Stimulated activated CD4-positive, alpha-beta T cell treated with anti-CD3 and anti-CD28 coated beads, Interleukin-1b, Interleukin-23, amount 100 ng/mL, for 24 hours (primary cell): ENCODE measurements around the gene ADAMTSL4.

Experiments
- DNase-seq, 4 experiments: peaks; one replicate each; pipeline ENCODE4 v3.0.0-alpha.2; 2020; ENCODE audit warnings: low read depth in 4 of 4, low spot score in 1 of 4

The ADAMTSL4 gene

DNA sequence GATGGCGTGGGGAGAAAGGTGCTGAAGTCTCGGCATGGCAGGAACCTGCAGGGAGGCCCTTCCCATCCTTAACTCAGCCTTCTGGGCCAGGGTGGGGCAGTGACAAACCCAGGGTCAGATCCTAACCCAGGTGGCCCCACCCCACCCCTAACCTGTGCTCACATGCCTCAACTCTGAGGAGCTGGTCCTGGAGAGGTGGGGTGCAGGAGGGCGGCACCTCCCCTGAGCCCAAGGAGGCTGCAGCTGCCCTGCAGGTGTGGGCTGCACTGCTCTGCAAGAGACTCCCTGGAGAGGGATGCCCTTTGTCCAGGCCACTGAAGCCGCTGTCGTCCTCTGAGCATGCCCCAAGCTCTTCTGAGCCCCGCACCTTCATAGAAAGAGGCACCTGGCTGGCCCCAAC lies 15.2 kb upstream of the ADAMTSL4 start:
- no peak for DNase-seq

DNA sequence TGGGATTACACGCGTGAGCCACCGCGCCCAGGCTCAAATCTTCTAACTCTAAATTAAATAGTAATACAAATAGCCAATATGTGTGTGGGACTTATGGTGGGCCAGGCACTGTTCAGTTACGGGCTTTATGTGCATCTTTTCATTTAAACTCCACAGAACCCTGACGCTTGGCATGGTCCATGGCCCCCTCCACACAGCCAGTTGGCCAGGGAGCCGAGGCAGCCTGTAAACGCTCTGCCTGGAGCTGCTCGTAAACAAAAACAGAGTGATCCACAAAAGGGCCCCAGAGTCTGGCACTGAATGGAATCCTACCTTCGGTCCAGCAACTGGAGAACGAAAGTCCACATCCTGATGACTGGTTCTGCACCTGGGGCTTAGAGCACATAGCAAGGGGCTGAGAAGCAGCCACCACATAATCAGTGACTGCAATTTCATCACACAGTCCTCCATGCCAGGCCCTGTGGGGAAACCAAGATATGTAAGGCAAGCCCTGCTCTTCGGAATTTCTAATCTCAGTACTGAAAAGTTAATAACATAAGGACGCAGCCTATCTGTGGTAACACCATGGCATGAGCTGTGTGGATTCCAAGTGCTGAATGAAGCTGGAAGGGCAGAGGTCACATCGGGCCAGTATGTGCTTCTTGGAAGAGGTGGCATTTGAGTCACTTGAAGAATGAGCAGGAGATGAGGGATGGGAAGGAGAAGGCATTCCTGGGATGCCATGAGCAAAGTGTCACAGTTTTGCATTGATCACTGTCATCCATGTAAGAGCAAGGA lies 13.5 kb upstream of the ADAMTSL4 start:
- DNase-seq, result no peak

DNA sequence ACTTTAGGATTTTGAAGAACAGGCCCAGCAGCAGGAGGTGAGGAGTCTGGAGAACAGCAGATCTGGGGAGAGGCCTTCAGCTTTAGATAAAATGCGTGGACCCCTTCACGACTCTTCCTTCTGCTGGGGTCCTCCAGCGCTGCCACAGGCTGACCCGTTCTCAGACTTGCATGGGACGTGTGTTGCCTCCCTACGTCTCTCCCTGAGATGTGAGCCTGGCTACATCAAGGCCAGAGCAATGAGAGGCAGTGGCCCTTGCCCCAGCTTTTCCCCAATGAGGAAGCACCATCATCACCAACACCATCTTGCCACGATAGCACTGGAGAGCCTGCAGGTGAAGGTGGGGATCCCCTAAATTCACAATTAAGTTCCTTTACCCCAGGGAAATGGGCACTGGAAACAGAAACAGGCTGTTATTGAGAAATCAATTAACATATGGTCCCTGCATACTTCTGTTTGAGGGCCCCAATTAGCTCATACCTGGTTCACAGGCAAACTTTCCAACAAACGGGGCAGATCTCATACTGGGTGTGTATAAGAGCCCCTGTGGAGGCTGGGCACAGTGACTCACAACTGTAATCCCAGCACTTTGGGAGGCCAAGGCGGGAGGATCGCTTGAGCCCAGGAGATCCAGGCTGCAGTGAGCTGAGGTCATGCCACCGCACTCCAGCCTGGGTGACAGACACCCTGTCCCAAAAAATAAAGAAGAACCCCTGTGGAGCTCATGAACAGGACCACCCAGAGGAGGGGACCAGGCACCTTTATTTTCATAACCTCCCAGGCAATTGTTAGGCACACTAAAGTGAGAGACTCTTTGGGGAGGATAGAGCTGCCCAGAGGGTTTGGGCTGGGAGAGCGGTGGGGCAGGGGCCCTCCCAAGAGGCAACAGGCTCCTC lies 12.1 kb upstream of the ADAMTSL4 start:
- DNase-seq, result no peak

DNA sequence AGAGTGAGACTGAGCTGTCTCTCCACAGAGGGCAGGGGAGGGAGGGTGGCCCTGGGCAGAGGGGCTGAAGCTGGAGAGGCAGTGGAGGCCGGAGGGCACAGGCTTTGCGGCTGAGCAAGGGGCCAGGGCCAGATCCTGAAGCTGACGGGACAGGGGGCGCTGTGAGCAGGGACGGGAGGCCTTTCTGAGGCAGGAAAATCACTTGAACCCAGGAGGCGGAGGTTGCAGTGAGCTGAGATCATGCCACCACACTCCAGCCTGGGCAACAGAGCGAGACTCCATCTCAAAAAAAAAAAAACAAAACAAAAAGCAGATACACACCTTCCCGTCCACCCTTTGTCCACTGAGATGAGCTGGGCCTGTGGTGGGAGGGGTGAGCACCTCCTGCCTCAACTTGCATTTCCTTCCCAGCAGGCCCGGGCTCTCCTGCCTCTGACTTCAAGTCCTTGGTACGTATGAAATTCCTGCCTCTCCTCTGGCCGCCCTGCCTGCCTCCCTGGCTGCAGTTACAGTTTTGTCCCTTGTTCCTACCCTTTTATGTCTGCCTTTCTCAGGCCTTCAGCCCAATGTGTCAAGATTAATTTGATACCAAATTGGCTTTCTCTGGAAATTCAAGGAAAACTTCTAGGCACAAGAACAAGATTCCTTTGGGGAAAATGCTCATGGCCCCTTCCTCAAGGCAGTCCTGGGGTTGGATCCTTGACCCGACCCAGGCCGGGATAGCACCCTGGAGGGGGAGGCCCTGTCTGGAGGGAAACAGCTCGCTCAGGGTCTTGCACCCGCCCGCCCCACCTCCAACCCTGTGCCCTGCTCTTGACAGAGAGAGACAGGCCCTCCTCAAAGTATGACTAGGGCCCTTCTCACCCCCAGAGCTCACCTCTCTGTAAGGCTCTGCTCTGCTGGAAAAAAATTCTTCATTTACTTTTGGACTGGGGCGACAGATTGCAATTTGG lies 11.2 kb upstream of the ADAMTSL4 start:
- DNase-seq, result no peak

DNA sequence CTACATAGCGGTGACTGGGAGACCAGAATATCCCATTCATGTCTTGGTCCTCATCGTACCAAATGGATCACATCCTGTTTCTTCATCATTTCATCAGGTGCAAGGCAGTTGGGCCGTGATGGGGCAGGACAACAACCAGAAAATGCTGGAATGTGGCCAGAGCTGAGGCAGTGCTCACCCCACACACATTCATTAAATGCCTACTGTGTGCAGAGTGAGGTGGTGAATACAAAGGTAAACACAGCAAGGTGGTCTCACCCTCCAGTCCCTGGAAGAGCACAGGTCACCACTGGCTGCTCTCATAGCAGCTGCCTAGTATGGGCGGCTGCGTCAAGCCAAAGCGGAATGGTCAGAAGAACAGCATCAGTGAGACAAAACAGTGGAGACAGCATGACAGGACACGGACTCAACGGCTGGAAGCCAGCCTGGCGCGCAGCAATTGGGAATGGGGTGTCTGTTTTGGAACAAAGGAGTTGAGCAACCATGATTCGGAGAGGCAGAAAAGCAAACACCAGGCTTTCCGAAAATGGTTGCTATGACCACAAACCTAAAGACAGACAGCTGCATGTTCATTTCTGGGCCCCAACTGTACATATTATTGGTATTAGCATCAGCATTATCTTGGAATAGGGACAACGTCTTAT lies 5.6 kb upstream of the ADAMTSL4 start:
- no peak for DNase-seq

DNA sequence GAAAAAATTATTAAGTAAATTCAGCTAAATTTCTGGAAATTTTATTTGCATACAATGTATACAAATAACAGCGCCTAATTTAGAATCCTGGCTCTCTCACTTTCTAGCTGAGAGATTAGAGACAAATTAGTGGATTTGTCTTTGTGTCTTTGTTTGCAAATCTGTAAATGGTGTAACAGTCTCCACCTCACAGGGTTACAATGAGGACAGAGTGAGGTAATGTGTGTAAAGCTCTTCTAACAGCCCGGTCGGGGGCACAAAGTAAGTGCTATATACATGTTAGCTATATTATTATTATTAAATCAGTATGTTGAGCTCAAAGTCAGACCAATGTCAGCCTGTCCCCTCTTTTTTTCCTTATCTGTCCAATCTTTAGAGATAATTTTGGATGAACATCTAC lies 5.0 kb upstream of the ADAMTSL4 start:
- no peak for DNase-seq

DNA sequence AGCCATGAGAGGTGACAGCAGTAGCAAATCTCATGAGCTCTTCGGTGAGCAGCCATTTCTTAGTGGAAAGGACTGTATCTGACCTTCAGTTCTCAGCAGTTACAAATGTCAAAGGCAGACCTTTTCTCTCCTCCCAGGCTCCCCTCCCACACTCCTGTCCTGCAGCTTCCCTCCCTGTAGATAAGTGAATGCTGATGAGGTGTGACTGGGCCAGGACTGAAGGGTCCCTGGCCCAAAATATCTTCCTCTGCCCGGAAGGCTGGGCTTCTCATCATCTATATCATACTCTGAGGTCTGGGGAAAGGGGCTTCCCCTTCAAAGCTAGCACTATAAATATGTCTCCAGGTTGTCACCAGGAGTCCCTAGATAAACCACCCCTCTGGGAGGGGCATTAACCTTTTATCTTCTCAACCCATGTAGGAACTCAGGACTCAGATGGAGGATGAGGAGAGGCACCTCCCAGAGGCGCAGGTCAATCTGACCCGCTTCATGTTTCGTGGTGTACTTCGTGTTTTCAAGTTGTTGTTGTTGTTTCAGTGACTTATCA lies 3.6 kb upstream of the ADAMTSL4 start:
- DNase-seq, result no peak

DNA sequence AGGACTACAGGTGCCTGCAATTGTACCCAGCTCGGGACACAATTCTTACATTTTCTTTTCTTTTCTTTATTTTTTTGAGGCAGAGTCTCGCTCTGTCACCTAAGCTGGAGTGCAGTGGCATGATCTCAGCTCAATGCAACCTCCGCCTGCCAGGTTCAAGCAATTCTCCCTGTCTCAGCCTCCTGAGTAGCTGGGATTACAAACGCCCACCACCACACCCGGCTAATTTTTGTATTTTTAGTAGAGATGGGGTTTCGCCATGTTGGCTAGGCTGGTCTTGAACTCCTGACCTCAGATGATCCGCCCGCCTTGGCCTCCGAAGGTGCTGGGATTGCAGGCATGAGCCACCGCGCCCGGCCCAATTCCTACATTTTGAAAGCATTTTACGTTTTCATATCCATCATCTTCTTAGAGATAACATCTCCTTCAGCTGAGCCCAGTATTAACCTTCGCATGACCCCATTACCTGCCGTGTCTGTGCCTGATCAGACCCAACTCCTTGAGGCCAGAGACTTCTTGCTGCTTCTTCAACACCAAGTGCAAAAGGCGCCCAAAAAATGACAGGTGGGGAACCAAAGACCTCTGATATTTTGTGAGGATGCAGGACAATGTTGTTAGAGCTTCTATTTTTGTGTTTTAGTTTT lies 2.8 kb upstream of the ADAMTSL4 start:
- DNase-seq, result no peak

DNA sequence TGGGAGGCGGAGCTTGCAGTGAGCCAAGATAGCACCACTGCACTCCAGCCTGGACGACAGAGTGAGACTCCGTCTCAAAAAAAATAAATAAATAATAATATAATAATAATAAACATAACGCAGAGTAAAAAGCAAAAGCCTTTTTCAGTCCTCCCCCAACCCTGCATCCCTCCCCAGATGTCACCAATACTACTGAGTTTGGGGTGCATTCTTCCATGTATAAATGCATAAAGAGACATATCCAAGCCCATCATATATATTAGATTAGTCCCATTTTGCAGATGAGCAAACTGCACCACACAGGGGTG lies 930 bp upstream of the ADAMTSL4 start:
- DNase-seq, result no peak

DNA sequence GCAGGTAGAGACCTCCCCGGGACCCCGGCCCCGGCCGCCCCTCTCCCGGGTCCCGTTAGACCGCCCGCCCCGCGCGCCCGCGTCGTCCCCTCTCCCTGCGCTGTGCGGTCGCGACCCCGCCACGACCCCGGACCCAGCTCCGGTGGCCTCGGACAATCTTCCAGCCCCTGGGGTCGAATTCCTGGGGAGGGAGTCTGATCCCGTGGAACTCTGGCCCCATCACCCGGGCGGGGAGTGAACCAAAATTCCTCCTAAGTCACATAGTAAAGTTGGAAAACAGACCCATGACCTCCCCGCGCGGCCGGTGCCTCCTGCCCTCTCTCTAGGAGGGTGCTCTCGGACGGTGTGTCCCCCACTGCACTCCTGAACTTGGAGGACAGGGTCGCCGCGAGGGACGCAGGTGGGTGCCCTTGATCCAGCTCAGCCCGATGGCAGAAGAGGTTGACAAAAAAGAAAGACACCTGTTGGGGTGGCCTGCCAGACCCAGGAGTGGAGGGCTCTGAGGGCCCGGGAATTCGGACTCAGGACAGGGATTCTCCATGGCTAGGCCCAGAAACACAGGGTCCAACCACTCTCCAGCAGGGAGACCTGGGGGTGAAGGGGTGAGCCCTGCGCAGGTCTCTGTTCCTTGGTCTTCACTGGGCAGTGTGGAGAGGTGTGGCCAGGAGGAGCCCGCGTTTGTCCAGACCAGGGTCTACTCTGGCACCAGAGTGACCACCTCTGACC lies 451 bp downstream of the ADAMTSL4 start:
- DNase-seq, result no peak

DNA sequence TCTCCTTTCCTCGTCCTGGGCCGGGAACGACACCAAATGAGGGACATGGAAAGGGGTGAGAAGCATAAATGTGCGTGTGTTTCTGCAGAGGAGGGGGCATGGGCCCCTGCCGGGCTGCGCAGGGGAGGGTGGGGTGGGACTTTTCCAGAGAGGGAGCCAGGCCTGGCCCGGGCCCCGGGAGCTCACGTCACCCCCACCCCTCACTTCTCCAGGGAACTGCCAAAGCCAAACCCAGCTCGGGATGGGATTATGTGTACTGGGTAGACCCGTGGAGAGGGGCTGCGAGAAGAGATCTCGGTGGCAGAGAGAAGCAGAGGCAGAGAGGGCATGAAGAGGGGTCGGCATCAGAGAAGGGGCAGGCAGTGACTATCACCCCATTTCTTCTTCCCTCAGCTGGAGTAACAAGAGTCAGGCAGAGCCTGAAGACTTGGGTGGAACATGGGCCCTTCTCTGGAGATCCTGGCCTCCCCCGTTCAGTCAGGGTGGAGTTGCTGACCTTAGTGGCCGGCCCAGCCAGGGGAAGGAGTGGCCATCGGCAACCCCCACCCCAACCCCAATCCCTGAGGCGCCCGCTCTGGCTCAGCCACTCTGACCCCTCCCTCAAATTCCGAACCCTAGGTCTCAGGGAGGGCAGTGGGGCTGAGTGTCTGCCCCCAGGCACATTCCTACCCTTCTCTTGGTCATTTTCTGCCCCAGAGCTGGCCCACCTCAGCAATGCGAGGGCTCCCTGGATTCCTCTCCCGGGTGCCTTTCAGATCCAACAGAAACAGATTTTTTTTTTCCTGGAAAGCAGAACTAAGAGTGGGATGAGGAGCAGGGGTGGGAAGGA lies 1.2 kb downstream of the ADAMTSL4 start:
- DNase-seq, result no peak

DNA sequence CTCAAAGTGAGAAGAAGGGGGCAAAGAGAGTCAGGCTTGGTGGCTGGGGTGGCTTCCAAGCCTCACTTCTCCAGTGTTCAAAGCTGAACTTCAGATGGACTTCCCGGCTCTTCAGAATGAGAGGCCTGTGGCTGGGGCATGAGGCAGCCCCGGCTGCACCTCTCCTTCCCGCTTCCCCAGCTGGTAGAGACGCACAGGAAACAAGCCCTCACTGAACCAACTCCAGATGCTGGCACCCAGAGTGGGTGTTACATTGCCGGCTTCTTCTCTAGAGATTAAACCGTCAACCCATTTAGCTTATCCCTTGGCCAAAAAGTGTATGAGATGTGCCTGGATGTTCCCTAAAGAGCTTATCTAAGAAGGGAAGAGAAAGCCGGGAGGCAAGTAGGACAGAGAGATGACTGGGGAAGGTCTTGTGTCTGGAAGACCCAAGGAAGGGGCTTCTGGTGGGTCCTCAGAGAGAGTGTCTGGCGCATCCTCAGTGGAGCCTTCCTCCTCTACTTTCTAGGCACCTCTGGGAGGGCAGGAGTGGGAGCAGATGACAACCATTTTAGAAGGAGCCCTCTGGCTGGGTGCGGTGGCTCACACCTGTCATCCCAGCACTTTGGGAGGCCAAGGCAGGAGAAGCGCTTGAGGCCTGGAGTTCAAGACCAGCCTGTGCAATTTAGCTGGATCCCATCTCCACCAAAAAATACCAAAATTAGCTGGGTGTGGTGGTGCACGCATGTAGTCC lies 2.0 kb downstream of the ADAMTSL4 start:
- DNase-seq, result no peak

DNA sequence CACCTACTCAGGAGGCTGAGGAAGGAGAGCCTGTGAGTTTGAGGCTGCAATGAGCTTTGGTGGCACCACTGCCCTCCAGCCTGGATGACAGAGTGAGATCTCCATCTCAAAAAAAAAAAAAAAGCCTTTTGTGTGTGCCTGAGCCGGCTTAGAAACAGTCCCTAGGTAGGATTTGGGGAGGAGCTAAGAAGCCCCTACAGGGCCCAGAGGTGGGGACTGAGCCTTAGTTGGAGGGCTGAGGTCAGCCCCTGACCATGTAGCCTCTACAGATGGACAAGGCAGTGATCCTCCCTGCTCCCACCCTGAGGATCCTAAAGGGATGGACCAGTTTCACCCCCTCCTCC lies 2.5 kb downstream of the ADAMTSL4 start:
- no peak for DNase-seq

DNA sequence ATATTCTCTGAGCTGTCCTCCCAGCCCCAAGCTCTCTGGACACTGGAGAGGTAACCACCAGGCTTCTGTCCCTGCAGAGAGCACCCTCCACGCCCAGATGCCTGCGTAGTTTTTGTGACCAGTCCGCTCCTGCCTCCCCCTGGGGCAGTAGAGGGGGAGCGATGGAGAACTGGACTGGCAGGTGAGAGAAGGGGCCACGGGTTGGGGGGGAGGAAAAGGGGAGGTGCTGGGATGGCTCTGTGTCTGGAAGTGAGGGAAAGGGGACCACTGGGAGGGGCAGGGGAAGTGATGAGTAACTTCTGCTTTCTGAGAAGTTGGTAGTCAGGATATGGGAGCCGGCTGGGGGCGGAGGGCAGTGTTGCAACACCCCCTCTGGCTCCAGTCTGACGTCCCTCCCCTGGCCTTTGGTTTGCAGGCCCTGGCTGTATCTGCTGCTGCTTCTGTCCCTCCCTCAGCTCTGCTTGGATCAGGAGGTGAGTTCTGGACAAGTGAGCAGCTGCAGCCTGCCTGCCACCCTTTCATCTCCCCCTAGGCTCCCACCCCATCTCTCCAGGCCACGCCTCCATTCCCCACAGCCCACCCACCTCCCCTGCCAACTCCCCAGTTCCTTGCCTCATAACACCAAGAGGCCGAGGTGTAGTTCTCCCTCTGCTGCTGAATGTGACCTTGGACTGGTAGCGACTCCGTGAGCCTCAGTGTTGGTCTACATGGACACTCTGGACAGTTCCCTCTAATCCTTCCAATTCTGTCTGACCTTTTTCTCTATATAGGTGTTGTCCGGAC lies 3.1 kb downstream of the ADAMTSL4 start:
- DNase-seq, result no peak

DNA sequence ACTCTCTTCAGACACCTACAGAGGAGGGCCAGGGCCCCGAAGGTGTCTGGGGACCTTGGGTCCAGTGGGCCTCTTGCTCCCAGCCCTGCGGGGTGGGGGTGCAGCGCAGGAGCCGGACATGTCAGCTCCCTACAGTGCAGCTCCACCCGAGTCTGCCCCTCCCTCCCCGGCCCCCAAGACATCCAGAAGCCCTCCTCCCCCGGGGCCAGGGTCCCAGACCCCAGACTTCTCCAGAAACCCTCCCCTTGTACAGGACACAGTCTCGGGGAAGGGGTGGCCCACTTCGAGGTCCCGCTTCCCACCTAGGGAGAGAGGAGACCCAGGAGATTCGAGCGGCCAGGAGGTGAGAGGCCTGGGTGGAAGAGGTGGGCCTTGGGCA lies 3.7 kb downstream of the ADAMTSL4 start:
- no peak for DNase-seq

DNA sequence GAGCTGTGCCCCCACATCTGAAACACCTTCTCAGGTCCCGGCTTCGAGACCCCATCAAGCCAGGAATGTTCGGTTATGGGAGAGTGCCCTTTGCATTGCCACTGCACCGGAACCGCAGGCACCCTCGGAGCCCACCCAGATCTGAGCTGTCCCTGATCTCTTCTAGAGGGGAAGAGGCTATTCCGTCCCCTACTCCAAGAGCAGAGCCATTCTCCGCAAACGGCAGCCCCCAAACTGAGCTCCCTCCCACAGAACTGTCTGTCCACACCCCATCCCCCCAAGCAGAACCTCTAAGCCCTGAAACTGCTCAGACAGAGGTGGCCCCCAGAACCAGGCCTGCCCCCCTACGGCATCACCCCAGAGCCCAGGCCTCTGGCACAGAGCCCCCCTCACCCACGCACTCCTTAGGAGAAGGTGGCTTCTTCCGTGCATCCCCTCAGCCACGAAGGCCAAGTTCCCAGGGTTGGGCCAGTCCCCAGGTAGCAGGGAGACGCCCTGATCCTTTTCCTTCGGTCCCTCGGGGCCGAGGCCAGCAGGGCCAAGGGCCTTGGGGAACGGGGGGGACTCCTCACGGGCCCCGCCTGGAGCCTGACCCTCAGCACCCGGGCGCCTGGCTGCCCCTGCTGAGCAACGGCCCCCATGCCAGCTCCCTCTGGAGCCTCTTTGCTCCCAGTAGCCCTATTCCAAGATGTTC lies 4.3 kb downstream of the ADAMTSL4 start:
- no peak for DNase-seq

DNA sequence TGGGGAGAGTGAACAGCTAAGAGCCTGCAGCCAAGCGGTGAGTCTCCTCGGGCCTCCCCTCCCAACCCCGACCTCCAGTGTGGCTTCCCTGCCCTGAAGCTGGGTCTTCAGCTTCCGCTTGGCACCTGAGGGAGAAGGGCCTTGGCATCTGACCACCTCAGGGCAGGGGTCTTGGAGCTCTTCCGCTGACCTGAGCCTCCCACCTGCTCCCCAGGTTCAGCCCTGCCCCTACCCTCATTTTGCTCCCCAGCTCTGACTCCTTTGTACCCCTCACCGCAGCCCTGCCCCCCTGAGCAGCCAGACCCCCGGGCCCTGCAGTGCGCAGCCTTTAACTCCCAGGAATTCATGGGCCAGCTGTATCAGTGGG lies 4.9 kb downstream of the ADAMTSL4 start:
- DNase-seq, result no peak
